ENCODE results near the gene OSCAR. TPM values are rescaled to one million over a fixed set of nuclear protein-coding genes. Genes with fewer than 3 reads are reported as not detected.

OSCAR gene
- total and polyA plus RNA-seq, 10 of the 15 experiments (the other 5 are each of a cell fraction or from before 2014, with no cell fraction given), result 0.08 to 0.27 (median 0.10) TPM; not detected in 7

- TF ChIP-seq POU2F2 (IDR thresholded peaks at IDR 0.05; ENCODE audit: borderline replicate concordance, low read depth, low read length) (peak; percentile 47; the same call in 1 of the 3 replicates), IRF4 (IDR thresholded peaks at IDR 0.05; ENCODE audit: low read depth, low read length) (no peak), RCOR1 (conservative IDR thresholded peaks at IDR 0.05; ENCODE audit: low read depth, low read length) (no peak), EP300 (IDR thresholded peaks at IDR 0.05; ENCODE audit: borderline replicate concordance in 1 of 2, control insufficient read depth in 1 of 2, low read depth in 2 of 2, low read length in 2 of 2) (no peak), TCF12 (IDR thresholded peaks at IDR 0.05; ENCODE audit: low read depth, low read length) (0 out of 2 replicates have a peak, but pooled peaks have one; percentile 32), GATAD2B (conservative IDR thresholded peaks at IDR 0.05; ENCODE audit: low read depth) (no peak), SIX5 (IDR thresholded peaks at IDR 0.05; ENCODE audit: low read depth, low read length, severe bottlenecking) (no peak), MAX (IDR thresholded peaks at IDR 0.05; ENCODE audit: low read depth, low read length) (no peak), CEBPB (IDR thresholded peaks at IDR 0.05; ENCODE audit: borderline replicate concordance in 1 of 2, low read depth in 2 of 2, low read length in 2 of 2) (no peak), ELK1 (IDR thresholded peaks at IDR 0.05; ENCODE audit: low read depth, low read length) (no peak), KAT2A (conservative IDR thresholded peaks at IDR 0.05; ENCODE audit: control insufficient read depth, low read depth, low read length) (no peak), CBX5 (IDR thresholded peaks at IDR 0.05; ENCODE audit: low read depth) (no peak), POLR2AphosphoS5 (IDR thresholded peaks at IDR 0.05; ENCODE audit: low read length) (peak; percentile 80), SUZ12 (IDR thresholded peaks at IDR 0.05; ENCODE audit: unreplicated experiment) (no peak), CBFB (IDR thresholded peaks at IDR 0.05; ENCODE audit: low read depth) (no peak), CBX3 (IDR thresholded peaks at IDR 0.05; ENCODE audit: borderline replicate concordance, low read depth) (no peak), ZBED1 (IDR thresholded peaks at IDR 0.05; ENCODE audit: borderline replicate concordance) (no peak)
These were observed 36.5 kb upstream of the OSCAR start (continued) for GRCh38 chr19:54136864-54137698.
